Stimulated activated naive CD4-positive, alpha-beta T cell treated with Interleukin-2 at 50 U/mL for 16 hours (primary cell): ENCODE measurements around the gene KCNQ1.

ENCODE experiments used
- DNase-seq: peaks from one replicate; lab custom pipeline; 2025; lab: John Stamatoyannopoulos, UW

The KCNQ1 gene

GRCh38 chr11:2554338-2555207 is 109.8 kb downstream of the KCNQ1 start:
- DNase-seq, result no peak

- no peak for DNase-seq
Observed at GRCh38 chr11:2555336-2555735, 110.5 kb downstream of the KCNQ1 start.

DNA sequence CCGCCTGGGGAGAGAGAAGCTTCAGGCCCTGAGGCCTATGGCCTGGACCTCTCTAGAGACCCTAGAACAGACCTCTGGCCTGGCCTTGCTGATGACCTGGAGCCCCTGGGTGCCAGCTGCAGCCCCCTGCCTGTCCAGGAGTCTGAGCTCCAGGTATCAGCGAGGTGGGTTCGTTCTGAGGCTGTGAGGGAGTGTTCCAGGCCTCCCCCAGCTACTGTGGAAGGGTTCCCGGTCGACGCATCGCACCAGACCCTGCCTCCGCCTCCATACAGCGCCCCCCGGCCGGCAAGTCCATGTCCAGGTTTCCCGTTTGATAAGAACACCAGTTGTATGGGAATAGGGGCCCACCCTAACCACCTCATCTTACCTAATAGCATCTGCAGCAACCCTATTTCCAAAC is 111.1 kb downstream of the KCNQ1 start:
- DNase-seq, result no peak

- DNase-seq, result no peak
Observed at GRCh38 chr11:2557381-2557780, 112.6 kb downstream of the KCNQ1 start.

DNA sequence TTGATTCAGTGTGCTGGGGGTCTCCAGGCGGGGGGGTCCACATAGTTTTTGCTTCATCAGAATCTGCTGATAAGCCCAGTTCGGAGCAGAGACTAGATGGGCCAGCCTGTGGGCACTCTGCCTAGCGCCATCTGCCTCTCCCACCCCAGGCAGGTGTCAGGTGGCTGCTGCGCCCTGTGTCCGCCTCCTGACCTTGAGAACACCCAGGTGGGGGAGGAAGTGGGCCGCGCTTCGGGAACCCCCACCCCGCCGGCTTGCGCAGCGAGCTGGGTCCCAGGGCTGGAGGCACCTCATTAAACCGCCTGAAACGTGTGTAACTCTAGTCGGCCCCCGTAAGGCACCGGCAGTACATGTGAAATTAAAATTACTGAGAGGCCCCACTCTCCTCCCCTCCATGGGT is 113.6 kb downstream of the KCNQ1 start:
- no peak for DNase-seq

GRCh38 chr11:2558861-2559526 is 114.2 kb downstream of the KCNQ1 start:
- no peak for DNase-seq

- no peak for DNase-seq
Observed at GRCh38 chr11:2559527-2560311, 114.9 kb downstream of the KCNQ1 start.

DNA sequence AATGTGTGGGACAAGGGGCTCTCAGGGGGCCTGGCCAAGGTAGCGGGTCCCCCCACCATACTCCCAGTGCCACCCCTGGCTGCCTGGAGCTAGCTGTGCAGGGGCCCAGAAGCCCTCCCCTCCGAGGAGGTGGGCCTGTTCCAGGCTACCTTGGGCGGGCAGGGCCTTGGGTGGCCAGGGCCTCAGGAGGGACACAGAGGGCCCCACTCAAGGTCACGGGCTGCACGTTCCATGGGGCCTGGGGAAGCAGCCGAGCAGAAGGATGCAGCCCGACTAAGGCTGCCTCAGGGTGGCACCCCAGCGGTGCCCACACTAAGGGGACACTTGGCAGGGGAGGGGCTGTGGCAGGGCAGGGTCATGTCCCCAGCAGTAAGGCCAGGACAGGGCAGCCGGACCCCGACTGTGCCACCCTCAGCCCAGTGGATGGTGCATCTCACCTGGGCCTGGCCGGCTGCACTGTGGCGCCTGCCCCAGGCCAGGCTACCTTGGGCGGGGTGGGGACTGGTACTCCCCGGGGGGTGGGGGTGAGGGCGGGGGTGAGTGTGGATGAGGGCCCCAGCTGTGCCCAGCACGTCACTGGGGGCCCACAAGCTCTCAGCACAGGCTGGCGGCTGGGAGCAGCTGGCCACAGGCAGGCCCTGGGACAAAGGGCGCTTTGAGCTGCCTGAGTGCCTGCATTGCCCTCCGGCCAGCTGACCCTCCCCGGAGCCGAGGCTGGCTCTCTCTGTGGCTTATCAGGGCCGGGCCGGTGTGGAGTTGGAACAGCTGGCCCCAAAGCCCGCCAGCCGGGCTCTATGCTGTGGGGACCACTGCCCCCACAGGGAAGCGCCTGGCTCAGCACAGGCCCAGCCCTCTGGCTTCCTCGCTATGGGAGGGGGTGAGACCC is 117.1 kb downstream of the KCNQ1 start:
- DNase-seq, result no peak

- no peak for DNase-seq
Observed at GRCh38 chr11:2562890-2563212, 118.0 kb downstream of the KCNQ1 start.

- DNase-seq, result no peak
Observed at GRCh38 chr11:2563213-2564007, 118.6 kb downstream of the KCNQ1 start.

DNA sequence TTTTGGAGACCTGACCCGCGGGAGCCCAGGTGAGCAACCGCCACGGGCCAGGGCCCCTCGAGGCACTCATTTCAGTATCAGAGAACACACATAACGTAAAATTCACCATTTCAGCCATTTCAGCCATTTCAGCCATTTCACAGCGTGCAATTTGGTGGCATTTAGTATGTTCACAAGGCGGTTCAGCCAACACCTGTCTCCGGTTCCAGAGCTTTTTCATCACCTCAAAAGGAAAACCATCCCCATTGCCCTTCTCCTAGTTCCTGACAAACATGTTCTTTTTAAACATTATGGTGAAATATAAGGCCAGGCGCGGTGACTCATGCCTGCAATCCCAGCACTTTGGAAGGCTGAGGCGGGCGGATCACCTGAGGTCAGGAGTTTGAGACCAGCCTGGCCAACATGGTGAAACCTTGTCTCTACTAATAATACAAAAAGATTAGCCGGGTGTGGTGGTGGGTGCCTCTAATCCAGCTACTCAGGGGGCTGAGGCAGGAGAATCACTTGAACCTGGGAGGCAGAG is 119.3 kb downstream of the KCNQ1 start:
- DNase-seq, result no peak

GRCh38 chr11:2564588-2565425 is 120.0 kb downstream of the KCNQ1 start:
- DNase-seq, result no peak

DNA sequence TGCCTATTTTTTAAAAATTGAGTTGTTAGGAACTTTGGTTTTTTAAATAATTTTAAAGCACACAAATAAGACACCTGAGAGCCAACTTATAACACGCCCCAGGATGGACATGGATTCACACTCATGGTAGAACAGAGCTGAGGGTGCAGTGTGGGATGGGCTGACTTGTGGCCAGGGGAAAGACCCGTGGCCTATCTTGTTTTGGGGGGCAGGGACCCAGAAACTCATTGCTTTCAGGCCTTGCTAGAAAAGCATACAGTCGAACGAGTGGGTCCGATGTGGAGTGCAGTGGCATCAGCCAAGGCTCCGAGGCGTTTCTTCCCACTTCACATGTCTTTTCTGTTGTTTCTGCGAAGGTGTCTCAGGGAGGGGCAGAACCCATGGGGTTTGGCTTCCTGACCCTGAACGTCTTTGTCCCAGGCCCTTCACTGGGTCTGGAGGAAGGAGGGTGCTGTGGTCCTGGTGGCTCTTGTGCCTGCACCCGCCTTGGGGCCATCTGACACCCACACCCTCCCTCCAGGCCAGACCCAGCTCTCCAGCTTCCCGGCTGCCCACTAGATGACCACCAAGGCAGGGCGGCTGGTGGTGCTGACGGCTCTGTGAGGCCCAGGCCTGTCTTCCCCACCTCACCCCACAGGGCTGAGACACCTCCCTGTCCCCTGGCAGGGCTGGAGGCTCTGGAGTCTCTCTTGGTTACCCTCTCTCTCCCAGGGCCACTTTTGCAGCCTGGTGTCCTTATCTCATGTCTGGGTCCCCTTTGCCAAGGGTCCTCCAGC is 120.8 kb downstream of the KCNQ1 start:
- no peak for DNase-seq

- DNase-seq, result no peak
Observed at GRCh38 chr11:2566223-2567025, 121.6 kb downstream of the KCNQ1 start.

DNA sequence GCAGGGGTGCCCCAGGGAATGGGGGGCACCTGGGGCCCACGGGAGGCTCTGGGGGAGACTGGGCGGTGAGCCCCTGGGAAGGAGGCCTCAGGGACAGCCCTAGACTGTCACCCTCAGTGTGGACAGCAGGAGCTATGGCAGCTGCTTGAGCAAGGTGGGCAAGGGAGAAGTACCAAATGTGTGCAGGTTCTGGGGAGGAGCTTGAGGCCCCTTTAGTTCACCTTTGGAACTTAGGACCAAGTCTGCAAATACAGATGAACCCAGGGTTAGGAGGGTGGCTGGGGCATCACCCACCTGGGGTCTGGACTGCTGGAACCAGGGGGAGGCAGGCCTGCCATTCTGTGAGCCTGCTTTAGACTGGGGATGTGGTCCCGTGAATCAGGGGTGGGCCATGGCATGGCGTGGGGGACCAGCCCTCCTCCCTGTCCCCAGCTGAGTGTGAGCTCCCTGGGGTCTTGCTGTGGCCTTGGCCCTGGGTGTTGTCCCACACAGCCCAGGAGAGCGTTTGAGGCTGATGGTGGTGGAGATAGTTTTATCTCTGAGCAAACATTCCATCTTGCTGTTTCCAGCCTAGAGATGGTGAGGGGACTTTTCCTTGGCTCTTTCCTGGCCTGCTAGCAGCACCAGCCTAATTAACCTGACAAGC is 122.3 kb downstream of the KCNQ1 start:
- DNase-seq, result no peak

- no peak for DNase-seq
Observed at GRCh38 chr11:2569321-2569721, 124.5 kb downstream of the KCNQ1 start.

DNA sequence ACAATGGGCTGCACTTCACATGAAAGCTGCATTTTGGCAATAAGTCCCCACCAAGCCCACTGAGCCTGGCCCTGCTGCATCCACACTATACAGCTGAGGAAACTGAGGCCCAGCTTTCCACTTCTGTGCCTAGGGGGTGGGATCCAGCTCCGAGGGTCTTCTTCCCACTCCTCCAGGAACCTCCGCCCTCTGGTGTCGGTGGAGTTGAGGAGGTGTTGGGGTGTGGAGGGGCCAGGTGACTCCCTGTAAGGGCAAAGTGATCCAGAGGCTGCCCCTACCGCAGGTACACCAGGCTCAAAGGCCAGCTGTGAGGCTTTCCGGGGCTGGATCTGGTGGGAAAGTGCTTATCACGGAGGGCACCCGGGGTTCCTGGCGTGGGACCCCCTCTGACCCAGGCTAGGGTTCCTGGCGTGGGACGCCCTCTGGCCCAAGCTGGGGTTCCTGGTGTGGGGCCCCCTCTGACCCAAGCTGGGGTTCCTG is 125.0 kb downstream of the KCNQ1 start:
- no peak for DNase-seq
